Esophagus squamous epithelium (tissue), 5 donors: Measurements from ENCODE around the gene HAL. TPM values are rescaled to one million over a fixed set of nuclear protein-coding genes. Genes with fewer than 3 reads are reported as not detected.

Source experiments
- DNase-seq: peaks from one replicate; lab custom pipeline; 2025; lab: John Stamatoyannopoulos, UW
- H3K27ac ChIP-seq, 4 donors: fragments of 200-600 bp; sonication (generic); one replicate each; pipeline ENCODE4 v1.5.1; 2016 to 2019; ENCODE audit warnings: mild to moderate bottlenecking in 1 of 4
- H3K27me3 ChIP-seq, 4 donors: fragments of 200-600 bp; sonication (generic); 1 replicate in 3 of 4; 2 replicates in 1 of 4; pipeline versions ENCODE4 v1.5.1 to v1.6.0; 2017 to 2021; ENCODE audit warnings: antibody characterized with exemption in 1 of 4
- H3K36me3 ChIP-seq, 3 donors: fragments of 200-600 bp; sonication (generic); one replicate each; pipeline ENCODE4 v1.5.1; 2016 to 2019
- H3K4me1 ChIP-seq, 3 donors: fragments of 200-600 bp; sonication (generic); one replicate each; pipeline ENCODE4 v1.5.1; 2017 to 2019
- H3K4me3 ChIP-seq, 4 donors: fragments of 200-600 bp; sonication (generic); 1 replicate in 3 of 4; 2 replicates in 1 of 4; pipeline ENCODE4 v1.5.1; 2016 to 2019; ENCODE audit warnings: mild to moderate bottlenecking in 2 of 4, moderate library complexity in 1 of 4
- H3K9me3 ChIP-seq, 3 donors: fragments of 200-600 bp; sonication (generic); one replicate each; pipeline ENCODE4 v1.5.1; 2016 to 2019
- CTCF ChIP-seq, 6 experiments: fragments of 450-650 bp in 4 of 6; fragments of 200-600 bp in 2 of 6; sonication (generic) in 2 of 6; IDR thresholded peaks; one replicate each; pipeline ENCODE4 v1.5.1; 2016 to 2019; ENCODE audit warnings: antibody characterized with exemption in 6 of 6, mild to moderate bottlenecking in 4 of 6, moderate library complexity in 4 of 6
- POLR2A ChIP-seq, 4 donors: fragments of 450-650 bp; IDR thresholded peaks; one replicate each; pipeline ENCODE4 v1.6.1; 2017; ENCODE audit warnings: antibody characterized with exemption in 4 of 4, mild to moderate bottlenecking in 4 of 4, moderate library complexity in 3 of 4
- WGBS, 2 donors: methylation state at CpG; one replicate each; pipeline ENCODE4 v1.1.5; 2018; 5-methylcytosine and 5-hydroxymethylcytosine counted together
- intact Hi-C: fragments of 100-400 bp; cut with DNase I; formaldehyde crosslinking; loops from one replicate; pipeline ENCODE4 v1.15.0; 2022
- total RNA-seq, 4 donors: library from RNA; depleted of rRNA; stranded (reverse); fragments of >200 nt; gene quantifications; one replicate each; pipeline ENCODE4 v1.1.0, GENCODE V29; 2016
- donor health status: DM: yes; HTN: yes; CAD: no.

Gene HAL
- total RNA-seq, 4 donors from 2014 or later, result 0.21 to 2.2 (median 0.32) TPM

- 65 to 71% methylated on average over 5 of the region's 5 CpGs for WGBS, 2 donors
- Histone ChIP-seq H3K9me3 (no peaks in the 10 kb centered on the region), H3K4me1 (no peaks in the 10 kb centered on the region), H3K36me3 (peaks cover 0 to 42% (median 3%) of the 10 kb centered on the region in 3 donors), H3K27me3 (no peaks in the 10 kb centered on the region), H3K4me3 (no peak overlapping the region), H3K27ac (no peak overlapping the region)
- intact Hi-C loops, result no loop called here
- DNase-seq, result no peak
- no peak for TF ChIP-seq POLR2A (IDR thresholded peaks at IDR 0.05)
- no peak for TF ChIP-seq CTCF (IDR thresholded peaks at IDR 0.05)
These were observed 1.9 kb upstream of the HAL start for GRCh38 chr12:95997911-95998510.

- Histone ChIP-seq H3K36me3 (peaks cover 0 to 35% (median 0%) of the 10 kb centered on the region in 3 donors), H3K27ac (no peak overlapping the region), H3K4me3 (no peak overlapping the region), H3K9me3 (no peaks in the 10 kb centered on the region), H3K4me1 (no peaks in the 10 kb centered on the region), H3K27me3 (no peaks in the 10 kb centered on the region)
- whole genome bisulfite sequencing, 2 donors, result 73 to 78% methylated on average over 3 of the region's 3 CpGs
- no peak for DNase-seq
- intact Hi-C loops, result no loop called here
- TF ChIP-seq POLR2A (IDR thresholded peaks at IDR 0.05) (no peak), CTCF (IDR thresholded peaks at IDR 0.05) (no peak)
These were observed 1.1 kb upstream of the HAL start for GRCh38 chr12:95997276-95997675.

DNA sequence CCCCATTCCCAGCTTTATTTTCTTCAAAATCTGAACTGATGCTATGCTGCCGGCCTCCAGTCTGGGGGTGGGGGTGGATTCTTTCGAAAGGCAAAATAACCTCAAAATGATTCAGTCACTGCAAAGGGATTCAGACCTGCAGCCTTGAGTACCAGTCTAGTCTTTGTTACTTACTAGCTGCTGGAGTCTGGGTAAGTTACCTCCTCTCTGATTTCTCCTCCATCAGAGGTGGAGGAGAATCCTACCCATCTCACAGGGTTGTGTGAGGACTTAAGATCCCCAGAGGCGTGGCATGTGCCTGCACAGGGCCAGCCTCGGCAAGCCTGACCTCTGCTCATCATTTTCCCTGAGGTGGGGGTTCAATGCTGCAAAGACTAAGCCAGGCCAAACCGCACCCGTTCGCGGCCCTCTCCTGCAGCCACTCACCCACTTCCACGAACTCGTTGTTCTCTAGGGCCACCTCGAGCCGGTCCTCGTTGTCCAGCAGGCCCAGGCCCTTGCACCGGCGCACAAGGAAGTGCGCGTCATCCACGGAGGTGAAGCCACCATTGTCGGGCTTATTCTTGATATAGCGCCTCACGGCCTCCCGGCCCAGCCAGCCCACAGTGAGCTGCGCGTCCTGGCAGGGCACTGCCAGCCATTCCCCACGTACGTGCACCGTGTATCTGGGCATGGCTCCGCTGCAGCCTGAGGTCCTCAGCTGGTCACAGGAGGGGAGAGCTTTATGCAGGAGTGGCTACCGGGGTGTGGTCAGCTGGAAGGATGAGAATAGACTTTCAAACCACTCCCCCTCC is 709 bp downstream of the HAL start:
- Histone ChIP-seq H3K4me3 (no peak overlapping the region), H3K9me3 (no peaks in the 10 kb centered on the region), H3K27ac (no peak overlapping the region), H3K27me3 (no peaks in the 10 kb centered on the region), H3K4me1 (no peaks in the 10 kb centered on the region), H3K36me3 (peaks cover 0 to 16% (median 0%) of the 10 kb centered on the region in 3 donors)
- 89 to 93% methylated on average over 15 to 19 of the region's 29 CpGs for WGBS, 2 donors
- no peak for DNase-seq
- intact Hi-C loops, result no loop called here
- TF ChIP-seq CTCF (IDR thresholded peaks at IDR 0.05), result no peak

DNA sequence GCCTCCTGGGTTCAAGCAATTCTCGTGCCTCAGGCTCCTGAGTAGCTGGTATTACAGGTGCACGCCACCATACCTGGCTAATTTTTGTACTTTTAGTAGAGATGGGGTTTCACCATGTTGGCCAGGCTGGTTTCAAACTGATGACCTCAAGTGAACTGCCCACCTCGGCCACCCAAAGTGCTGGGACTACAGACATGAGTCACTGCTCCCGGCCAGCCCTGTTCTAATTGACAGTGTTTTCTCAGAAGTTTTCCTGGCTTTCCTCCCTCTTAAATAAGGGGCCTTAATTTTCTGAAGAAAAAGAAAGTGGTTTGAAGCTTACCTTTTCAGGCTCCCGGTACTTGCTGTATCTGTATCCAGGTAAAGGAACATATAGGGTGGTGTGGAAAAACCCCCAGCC is 1.7 kb downstream of the HAL start:
- Histone ChIP-seq H3K4me1 (no peaks in the 10 kb centered on the region), H3K27me3 (no peaks in the 10 kb centered on the region), H3K27ac (no peak overlapping the region), H3K36me3 (peaks cover 0 to 7% (median 0%) of the 10 kb centered on the region in 3 donors), H3K4me3 (no peak overlapping the region), H3K9me3 (no peaks in the 10 kb centered on the region)
- intact Hi-C loops, result no loop called here
- WGBS, 2 donors, result 84 to 86% methylated on average over 4 to 5 of the region's 5 CpGs
- TF ChIP-seq CTCF (IDR thresholded peaks at IDR 0.05), result no peak
- no peak for TF ChIP-seq POLR2A (IDR thresholded peaks at IDR 0.05)
- no peak for DNase-seq

GRCh38 chr12:95993907-95994306 is 2.2 kb downstream of the HAL start:
- H3K9me3 ChIP-seq, result no peaks in the 10 kb centered on the region
- H3K4me1 ChIP-seq, result no peaks in the 10 kb centered on the region
- peaks cover 0 to 6% (median 0%) of the 10 kb centered on the region in 3 donors for H3K36me3 ChIP-seq
- TF ChIP-seq CTCF (IDR thresholded peaks at IDR 0.05), result no peak
- no peak for TF ChIP-seq POLR2A (IDR thresholded peaks at IDR 0.05)
- no peak overlapping the region for H3K4me3 ChIP-seq
- intact Hi-C loops, result no loop called here
- 88 to 91% methylated on average over 7 of the region's 7 CpGs for WGBS, 2 donors
- no peak overlapping the region for H3K27ac ChIP-seq
- no peaks in the 10 kb centered on the region for H3K27me3 ChIP-seq
- DNase-seq, result no peak
